Measurements from ENCODE around the gene NHSL1.

NHSL1 gene

DNA sequence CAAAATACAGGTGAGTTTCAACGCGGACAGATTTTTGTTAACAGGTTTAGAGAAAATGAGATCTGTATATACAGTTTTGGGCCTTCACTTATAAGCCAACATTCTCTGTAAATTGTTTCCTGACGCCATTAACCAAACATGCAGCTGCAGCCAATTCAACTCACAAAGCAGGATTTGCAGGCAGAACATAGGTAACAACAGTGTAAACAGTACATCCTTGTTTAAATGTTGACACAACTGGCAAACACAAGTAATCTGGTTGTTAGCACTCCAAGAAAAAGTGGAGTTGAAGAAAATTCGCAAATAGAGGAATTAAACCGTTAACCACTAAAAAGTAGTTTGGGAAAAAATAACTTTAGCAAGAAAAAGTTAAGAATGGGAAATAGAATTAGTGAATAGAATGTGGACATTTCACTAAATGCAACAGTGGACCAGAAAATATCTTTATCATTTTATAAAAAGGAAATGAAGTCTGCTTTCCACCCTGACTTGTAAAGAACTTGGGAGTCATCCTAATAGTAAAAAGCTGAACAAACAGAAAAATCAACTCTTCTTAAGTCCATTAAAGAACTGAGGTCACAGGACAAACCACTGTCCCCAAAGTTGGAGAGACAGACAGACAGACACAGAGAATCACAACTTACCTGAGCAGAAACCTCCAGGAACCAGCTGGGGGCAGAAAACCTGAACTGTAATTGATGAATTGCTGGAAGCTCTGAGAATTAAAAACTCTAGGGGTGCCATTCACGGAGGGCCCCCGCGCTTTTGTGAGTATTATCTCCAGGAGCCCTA, 111.5 kb downstream of the NHSL1 start:
- WGBS (ENCODE audit: insufficient coverage): 94% methylated on average over 7 of the region's 8 CpGs
- no peak overlapping the region for H3K4me3 ChIP-seq (ENCODE audit: control insufficient read depth in 1 of 7, extremely low read depth in 1 of 7, insufficient read depth in 4 of 7, low read depth in 2 of 7, low read length in 6 of 7)
- CTCF ChIA-PET: no interaction called here
- H3K9me3 ChIP-seq (ENCODE audit: control extremely low read depth in 1 of 5, control insufficient read depth in 4 of 5, insufficient read depth in 2 of 5, low read depth in 1 of 5, low read length in 4 of 5): no peaks in the 10 kb centered on the region
- DNase-seq: no peak
- H3K27ac ChIP-seq (ENCODE audit: insufficient read depth in 1 of 2, low read depth in 1 of 2, low read length in 2 of 2, poor library complexity in 1 of 2, severe bottlenecking in 2 of 2): no peak overlapping the region
- H3K36me3 ChIP-seq (ENCODE audit: control insufficient read depth in 4 of 4, insufficient read depth in 4 of 4, low read length in 3 of 4): no peaks in the 10 kb centered on the region
- POLR2A ChIA-PET: no interaction called here
- H3K27me3 ChIP-seq (replicated peaks in 2 of 5; ENCODE audit: control insufficient read depth in 4 of 5, insufficient read depth in 5 of 5, low read length in 4 of 5): no peaks in the 10 kb centered on the region
- no peaks in the 10 kb centered on the region for H3K4me1 ChIP-seq (ENCODE audit: control extremely low read depth in 1 of 4, control insufficient read depth in 4 of 4, insufficient read depth in 4 of 4, low read length in 3 of 4)

- Histone ChIP-seq H3K36me3 (ENCODE audit: control insufficient read depth in 4 of 4, insufficient read depth in 4 of 4, low read length in 3 of 4) (no peaks in the 10 kb centered on the region), H3K9me3 (ENCODE audit: control extremely low read depth in 1 of 5, control insufficient read depth in 4 of 5, insufficient read depth in 2 of 5, low read depth in 1 of 5, low read length in 4 of 5) (no peaks in the 10 kb centered on the region), H3K4me1 (ENCODE audit: control extremely low read depth in 1 of 4, control insufficient read depth in 4 of 4, insufficient read depth in 4 of 4, low read length in 3 of 4) (no peaks in the 10 kb centered on the region), H3K27me3 (replicated peaks in 2 of 5; ENCODE audit: control insufficient read depth in 4 of 5, insufficient read depth in 5 of 5, low read length in 4 of 5) (no peaks in the 10 kb centered on the region), H3K4me3 (ENCODE audit: control insufficient read depth in 1 of 7, extremely low read depth in 1 of 7, insufficient read depth in 4 of 7, low read depth in 2 of 7, low read length in 6 of 7) (no peak overlapping the region), H3K27ac (ENCODE audit: insufficient read depth in 1 of 2, low read depth in 1 of 2, low read length in 2 of 2, poor library complexity in 1 of 2, severe bottlenecking in 2 of 2) (no peak overlapping the region)
- ChIA-PET CTCF (no interaction called here), POLR2A (no interaction called here)
- no peak for DNase-seq
- WGBS (ENCODE audit: insufficient coverage): 100% methylated on average over 2 of the region's 3 CpGs
Observed at GRCh38 chr6:138386897-138387296, 112.4 kb downstream of the NHSL1 start.

DNA sequence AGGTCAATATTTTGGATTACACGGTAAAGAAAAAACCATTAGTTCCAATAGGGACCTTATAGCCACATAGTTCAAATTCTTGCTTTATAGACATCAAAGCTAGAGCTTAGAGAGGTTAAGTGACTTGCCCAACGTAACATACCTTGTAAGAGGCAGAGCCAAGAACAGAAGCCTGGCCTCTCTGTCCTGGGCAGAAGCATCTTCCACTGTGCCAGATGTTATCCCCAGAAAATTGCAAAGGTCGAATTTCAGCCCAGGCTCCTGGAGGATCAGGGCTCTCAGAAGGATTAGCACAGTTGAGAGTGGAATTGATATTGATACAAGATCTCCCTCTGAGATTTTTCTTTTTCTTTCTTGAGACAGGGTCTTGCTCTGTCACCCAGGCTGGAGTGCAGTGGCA, 115.5 kb downstream of the NHSL1 start:
- no peaks in the 10 kb centered on the region for H3K27me3 ChIP-seq (replicated peaks in 2 of 5; ENCODE audit: control insufficient read depth in 4 of 5, insufficient read depth in 5 of 5, low read length in 4 of 5)
- H3K4me3 ChIP-seq (ENCODE audit: control insufficient read depth in 1 of 7, extremely low read depth in 1 of 7, insufficient read depth in 4 of 7, low read depth in 2 of 7, low read length in 6 of 7): no peak overlapping the region
- DNase-seq: no peak
- no peaks in the 10 kb centered on the region for H3K36me3 ChIP-seq (ENCODE audit: control insufficient read depth in 4 of 4, insufficient read depth in 4 of 4, low read length in 3 of 4)
- no peak overlapping the region for H3K27ac ChIP-seq (ENCODE audit: insufficient read depth in 1 of 2, low read depth in 1 of 2, low read length in 2 of 2, poor library complexity in 1 of 2, severe bottlenecking in 2 of 2)
- WGBS (ENCODE audit: insufficient coverage): 100% methylated on average over 1 of the region's 3 CpGs
- H3K4me1 ChIP-seq (ENCODE audit: control extremely low read depth in 1 of 4, control insufficient read depth in 4 of 4, insufficient read depth in 4 of 4, low read length in 3 of 4): no peaks in the 10 kb centered on the region
- no peaks in the 10 kb centered on the region for H3K9me3 ChIP-seq (ENCODE audit: control extremely low read depth in 1 of 5, control insufficient read depth in 4 of 5, insufficient read depth in 2 of 5, low read depth in 1 of 5, low read length in 4 of 5)
- ChIA-PET CTCF (interaction anchor here (1.4 kb wide), 1 partner anchor 10 kb away, joined by 3 read pairs; no protein-coding TSS in a partner anchor), POLR2A (no interaction called here)

DNA sequence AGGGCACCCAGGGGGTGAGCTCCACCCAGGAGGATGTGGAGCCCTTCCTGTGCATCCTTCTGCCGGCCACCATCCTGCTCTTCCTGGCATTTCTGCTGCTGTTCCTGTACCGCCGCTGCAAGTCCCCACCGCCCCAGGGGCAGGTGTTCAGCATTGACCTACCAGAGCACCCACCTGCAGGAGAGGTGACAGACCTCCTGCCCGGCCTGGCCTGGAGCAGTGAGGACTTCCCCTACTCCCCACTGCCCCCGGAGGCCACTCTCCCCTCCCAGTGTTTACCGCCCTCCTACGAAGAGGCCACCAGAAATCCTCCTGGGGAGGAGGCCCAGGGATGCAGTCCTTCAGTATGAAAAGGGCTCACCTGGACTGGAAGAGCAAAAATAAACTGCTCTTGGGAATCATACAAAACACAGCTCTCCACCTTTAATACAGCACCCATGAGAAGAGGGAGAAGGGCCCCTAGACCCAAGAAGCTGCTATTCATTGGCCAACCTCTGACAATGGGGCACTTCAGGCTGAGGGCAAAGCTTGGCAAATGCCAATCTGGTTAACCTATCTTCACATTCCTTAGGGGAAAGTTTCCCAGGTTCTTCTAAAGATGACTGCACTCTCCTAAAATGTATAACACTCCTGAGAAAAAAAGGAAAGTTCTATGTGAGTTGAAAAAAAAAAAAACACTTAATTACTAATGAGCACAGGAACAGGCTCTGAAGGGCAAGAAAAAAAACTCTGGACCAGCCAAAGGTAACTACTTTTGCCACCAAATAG, 116.6 kb downstream of the NHSL1 start:
- Histone ChIP-seq H3K4me3 (ENCODE audit: control insufficient read depth in 1 of 7, extremely low read depth in 1 of 7, insufficient read depth in 4 of 7, low read depth in 2 of 7, low read length in 6 of 7) (no peak overlapping the region), H3K36me3 (ENCODE audit: control insufficient read depth in 4 of 4, insufficient read depth in 4 of 4, low read length in 3 of 4) (no peaks in the 10 kb centered on the region), H3K9me3 (ENCODE audit: control extremely low read depth in 1 of 5, control insufficient read depth in 4 of 5, insufficient read depth in 2 of 5, low read depth in 1 of 5, low read length in 4 of 5) (no peaks in the 10 kb centered on the region), H3K27me3 (replicated peaks in 2 of 5; ENCODE audit: control insufficient read depth in 4 of 5, insufficient read depth in 5 of 5, low read length in 4 of 5) (no peaks in the 10 kb centered on the region), H3K27ac (ENCODE audit: insufficient read depth in 1 of 2, low read depth in 1 of 2, low read length in 2 of 2, poor library complexity in 1 of 2, severe bottlenecking in 2 of 2) (no peak overlapping the region), H3K4me1 (ENCODE audit: control extremely low read depth in 1 of 4, control insufficient read depth in 4 of 4, insufficient read depth in 4 of 4, low read length in 3 of 4) (no peaks in the 10 kb centered on the region)
- no peak for DNase-seq
- ChIA-PET POLR2A (no interaction called here), CTCF (interaction anchor here (1.4 kb wide), 1 partner anchor 11 kb away, joined by 3 read pairs; no protein-coding TSS in a partner anchor)
- WGBS (ENCODE audit: insufficient coverage): 91% methylated on average over 8 of the region's 8 CpGs

DNA sequence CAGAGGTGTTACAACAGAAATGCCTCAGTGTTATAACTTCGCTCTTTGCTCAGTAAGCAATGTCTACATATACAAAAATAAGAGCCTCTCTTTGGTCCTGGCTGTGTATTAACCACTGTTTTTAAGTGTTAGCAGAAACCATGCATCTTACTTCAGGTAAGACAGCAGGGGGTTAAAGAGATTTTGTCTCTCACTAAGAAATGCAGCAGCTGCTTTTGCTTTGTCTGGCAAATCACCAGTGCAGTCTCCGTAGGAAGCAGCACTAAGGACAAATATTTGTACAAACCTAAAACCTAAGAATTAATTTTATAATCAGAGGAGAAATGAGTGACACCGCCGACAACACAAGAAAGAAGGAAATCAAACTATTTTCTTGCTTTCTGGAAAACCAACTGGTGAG, 120.8 kb downstream of the NHSL1 start:
- Histone ChIP-seq H3K4me1 (ENCODE audit: control extremely low read depth in 1 of 4, control insufficient read depth in 4 of 4, insufficient read depth in 4 of 4, low read length in 3 of 4) (no peaks in the 10 kb centered on the region), H3K4me3 (ENCODE audit: control insufficient read depth in 1 of 7, extremely low read depth in 1 of 7, insufficient read depth in 4 of 7, low read depth in 2 of 7, low read length in 6 of 7) (no peak overlapping the region), H3K27me3 (replicated peaks in 2 of 5; ENCODE audit: control insufficient read depth in 4 of 5, insufficient read depth in 5 of 5, low read length in 4 of 5) (no peaks in the 10 kb centered on the region), H3K36me3 (ENCODE audit: control insufficient read depth in 4 of 4, insufficient read depth in 4 of 4, low read length in 3 of 4) (no peaks in the 10 kb centered on the region), H3K27ac (ENCODE audit: insufficient read depth in 1 of 2, low read depth in 1 of 2, low read length in 2 of 2, poor library complexity in 1 of 2, severe bottlenecking in 2 of 2) (no peak overlapping the region), H3K9me3 (ENCODE audit: control extremely low read depth in 1 of 5, control insufficient read depth in 4 of 5, insufficient read depth in 2 of 5, low read depth in 1 of 5, low read length in 4 of 5) (no peaks in the 10 kb centered on the region)
- ChIA-PET POLR2A (no interaction called here), CTCF (no interaction called here)
- 88% methylated on average over 1 of the region's 4 CpGs for WGBS (ENCODE audit: insufficient coverage)
- DNase-seq: no peak

GRCh38 chr6:138377844-138378243, 121.5 kb downstream of the NHSL1 start, which contains the start of gene SMIM28:
Gene SMIM28, plus strand, starts transcription at chr6:138377905. Its CDS starts 168 bp downstream, at chr6:138378073.
- H3K27me3 ChIP-seq (replicated peaks in 2 of 5; ENCODE audit: control insufficient read depth in 4 of 5, insufficient read depth in 5 of 5, low read length in 4 of 5): no peaks in the 10 kb centered on the region
- no peaks in the 10 kb centered on the region for H3K9me3 ChIP-seq (ENCODE audit: control extremely low read depth in 1 of 5, control insufficient read depth in 4 of 5, insufficient read depth in 2 of 5, low read depth in 1 of 5, low read length in 4 of 5)
- ChIA-PET CTCF (interaction anchor here (1.4 kb wide), 1 partner anchor 27 kb away, joined by 5 read pairs; no protein-coding TSS in a partner anchor), POLR2A (no interaction called here)
- H3K4me1 ChIP-seq (ENCODE audit: control extremely low read depth in 1 of 4, control insufficient read depth in 4 of 4, insufficient read depth in 4 of 4, low read length in 3 of 4): no peaks in the 10 kb centered on the region
- 98% methylated on average over 6 of the region's 6 CpGs for WGBS (ENCODE audit: insufficient coverage)
- DNase-seq: no peak
- H3K27ac ChIP-seq (ENCODE audit: insufficient read depth in 1 of 2, low read depth in 1 of 2, low read length in 2 of 2, poor library complexity in 1 of 2, severe bottlenecking in 2 of 2): no peak within 1 kb of the TSS
- no peak within 1 kb of the TSS for H3K4me3 ChIP-seq (ENCODE audit: control insufficient read depth in 1 of 7, extremely low read depth in 1 of 7, insufficient read depth in 4 of 7, low read depth in 2 of 7, low read length in 6 of 7)
- H3K36me3 ChIP-seq (ENCODE audit: control insufficient read depth in 4 of 4, insufficient read depth in 4 of 4, low read length in 3 of 4): no peaks in the 10 kb centered on the region

DNA sequence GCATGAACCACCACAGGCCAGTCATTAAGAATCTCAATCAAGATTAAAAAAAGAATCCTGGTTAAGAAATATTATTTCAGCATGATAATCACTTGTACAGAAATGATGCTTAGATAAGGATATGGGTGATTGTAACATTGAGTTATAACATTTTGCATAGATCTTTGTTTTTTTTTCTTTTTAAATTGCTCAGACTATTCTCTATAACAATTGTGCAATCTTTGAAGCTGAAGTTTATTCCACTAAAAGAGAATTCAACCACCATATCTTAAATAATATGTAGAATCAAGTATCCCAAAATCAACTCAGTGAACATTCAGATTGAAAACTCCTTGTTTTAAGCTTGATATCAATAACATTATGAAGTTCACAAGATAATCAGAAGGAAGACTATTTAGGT, 122.3 kb downstream of the NHSL1 start:
- no peak for DNase-seq
- H3K27me3 ChIP-seq (replicated peaks in 2 of 5; ENCODE audit: control insufficient read depth in 4 of 5, insufficient read depth in 5 of 5, low read length in 4 of 5): no peaks in the 10 kb centered on the region
- no peak overlapping the region for H3K27ac ChIP-seq (ENCODE audit: insufficient read depth in 1 of 2, low read depth in 1 of 2, low read length in 2 of 2, poor library complexity in 1 of 2, severe bottlenecking in 2 of 2)
- no peaks in the 10 kb centered on the region for H3K4me1 ChIP-seq (ENCODE audit: control extremely low read depth in 1 of 4, control insufficient read depth in 4 of 4, insufficient read depth in 4 of 4, low read length in 3 of 4)
- ChIA-PET CTCF (interaction anchor here (1.4 kb wide), 1 partner anchor 28 kb away, joined by 5 read pairs; no protein-coding TSS in a partner anchor), POLR2A (no interaction called here)
- H3K36me3 ChIP-seq (ENCODE audit: control insufficient read depth in 4 of 4, insufficient read depth in 4 of 4, low read length in 3 of 4): no peaks in the 10 kb centered on the region
- no peak overlapping the region for H3K4me3 ChIP-seq (ENCODE audit: control insufficient read depth in 1 of 7, extremely low read depth in 1 of 7, insufficient read depth in 4 of 7, low read depth in 2 of 7, low read length in 6 of 7)
- no peaks in the 10 kb centered on the region for H3K9me3 ChIP-seq (ENCODE audit: control extremely low read depth in 1 of 5, control insufficient read depth in 4 of 5, insufficient read depth in 2 of 5, low read depth in 1 of 5, low read length in 4 of 5)

Data from common myeloid progenitor, CD34-positive (primary cell).